NCI-H510A treated with DMSO at 0.1 percent for 48 hours (cell line): Measurements from ENCODE around the gene GRIK4.
"Not testable (repeated sequence)": the region's sequence is repeated elsewhere in the genome, so short reads cannot be mapped to it uniquely, and the experiment has no call there.

ENCODE experiments used
- DNase-seq: peaks from one replicate; lab custom pipeline; 2025; lab: John Stamatoyannopoulos, UW

GRIK4 gene

GRCh38 chr11:120574876-120575275, 63.3 kb downstream of the GRIK4 start:
- DNase-seq, result no peak

- DNase-seq, result no peak
Measured at GRCh38 chr11:120575461-120575860, 63.9 kb downstream of the GRIK4 start.

- no peak for DNase-seq
Measured at GRCh38 chr11:120576606-120577005, 65.1 kb downstream of the GRIK4 start.

- DNase-seq, result no peak
Measured at GRCh38 chr11:120577041-120577440, 65.5 kb downstream of the GRIK4 start.

GRCh38 chr11:120577624-120578363, 66.2 kb downstream of the GRIK4 start:
- no peak for DNase-seq

GRCh38 chr11:120578596-120579154, 67.1 kb downstream of the GRIK4 start:
- DNase-seq, result no peak

GRCh38 chr11:120579611-120580031, 68.1 kb downstream of the GRIK4 start:
- DNase-seq, result no peak

GRCh38 chr11:120581313-120581712, 69.8 kb downstream of the GRIK4 start:
- DNase-seq, result no peak

GRCh38 chr11:120582535-120582934, 71.0 kb downstream of the GRIK4 start:
- DNase-seq, result not testable (repeated sequence)

GRCh38 chr11:120586072-120586471, 74.5 kb downstream of the GRIK4 start:
- DNase-seq, result no peak

- DNase-seq, result no peak
Measured at GRCh38 chr11:120586728-120587127, 75.2 kb downstream of the GRIK4 start.

- DNase-seq, result no peak
Measured at GRCh38 chr11:120587299-120587698, 75.8 kb downstream of the GRIK4 start.

- DNase-seq, result no peak
Measured at GRCh38 chr11:120589376-120589775, 77.8 kb downstream of the GRIK4 start.

GRCh38 chr11:120590472-120590871, 78.9 kb downstream of the GRIK4 start:
- DNase-seq, result no peak

GRCh38 chr11:120594746-120595145, 83.2 kb downstream of the GRIK4 start:
- no peak for DNase-seq

GRCh38 chr11:120595557-120595956, 84.0 kb downstream of the GRIK4 start:
- DNase-seq, result no peak

- no peak for DNase-seq
Measured at GRCh38 chr11:120597250-120598215, 86.0 kb downstream of the GRIK4 start.

- DNase-seq, result no peak
Measured at GRCh38 chr11:120598517-120599257, 87.1 kb downstream of the GRIK4 start.

- no peak for DNase-seq
Measured at GRCh38 chr11:120599816-120600420, 88.4 kb downstream of the GRIK4 start.

- no peak for DNase-seq
Measured at GRCh38 chr11:120601536-120601935, 90.0 kb downstream of the GRIK4 start.

GRCh38 chr11:120603071-120603470, 91.5 kb downstream of the GRIK4 start:
- DNase-seq, result no peak

- no peak for DNase-seq
Measured at GRCh38 chr11:120605469-120605868, 93.9 kb downstream of the GRIK4 start.
